HG02970 (cell line): ENCODE measurements around the gene UCP3.

Experiments
- ATAC-seq: cut with Tn5 transposase; IDR thresholded peaks from one replicate; pipeline ENCODE4 v1.9.1; 2021; ENCODE audit warnings: mild to moderate bottlenecking, moderate library complexity, moderate number of reproducible peaks; ENCODE audit not compliant: unreplicated experiment, low FRiP score

The UCP3 gene, protein sequence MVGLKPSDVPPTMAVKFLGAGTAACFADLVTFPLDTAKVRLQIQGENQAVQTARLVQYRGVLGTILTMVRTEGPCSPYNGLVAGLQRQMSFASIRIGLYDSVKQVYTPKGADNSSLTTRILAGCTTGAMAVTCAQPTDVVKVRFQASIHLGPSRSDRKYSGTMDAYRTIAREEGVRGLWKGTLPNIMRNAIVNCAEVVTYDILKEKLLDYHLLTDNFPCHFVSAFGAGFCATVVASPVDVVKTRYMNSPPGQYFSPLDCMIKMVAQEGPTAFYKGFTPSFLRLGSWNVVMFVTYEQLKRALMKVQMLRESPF

DNA sequence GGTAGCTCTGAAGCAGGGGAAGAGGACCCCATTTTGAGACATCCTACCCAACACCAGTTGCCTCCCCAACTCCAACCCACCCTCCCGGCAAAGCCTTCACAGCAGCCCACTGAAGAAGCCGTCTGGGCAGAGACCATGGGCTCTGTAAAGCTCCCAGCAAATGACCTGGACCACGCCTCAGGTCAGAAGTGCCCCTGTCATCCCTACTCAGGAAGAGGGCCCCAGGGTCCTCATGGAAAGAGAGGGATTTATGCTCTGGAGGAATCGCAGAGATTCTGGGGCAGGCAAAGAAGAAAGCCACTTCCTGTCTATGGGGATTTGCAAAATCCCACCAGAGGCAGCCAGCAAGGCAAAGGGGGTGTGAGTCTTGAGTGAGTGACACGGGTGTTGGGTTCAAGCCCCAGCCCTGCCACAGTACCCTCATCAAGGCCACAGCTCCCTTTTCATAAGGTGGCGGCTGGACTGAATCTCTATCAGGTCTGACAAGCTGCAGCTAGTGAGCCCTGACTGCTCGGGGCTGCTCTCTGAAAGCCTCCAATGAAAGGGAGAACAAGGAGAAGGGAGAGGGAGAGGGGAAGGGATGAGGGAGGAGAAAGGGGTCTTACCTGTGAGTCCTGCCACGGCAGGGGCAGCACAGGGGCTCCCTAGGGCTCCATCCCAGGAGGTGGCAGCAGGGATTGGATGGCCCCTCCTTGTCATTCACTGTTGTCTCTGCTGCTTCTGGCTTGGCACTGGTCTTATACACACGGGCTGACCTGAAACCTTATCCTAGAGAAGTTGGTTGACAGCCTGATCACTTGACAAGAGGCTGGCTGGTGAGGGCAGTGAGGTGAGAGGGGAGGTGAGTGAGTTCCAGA lies at the start of gene UCP3:
UCP3 (minus strand) TSS at position 713 of the 857 bp plus-strand sequence. CDS start 2,043 bp downstream, outside the sequence.
- no peak for ATAC-seq

DNA sequence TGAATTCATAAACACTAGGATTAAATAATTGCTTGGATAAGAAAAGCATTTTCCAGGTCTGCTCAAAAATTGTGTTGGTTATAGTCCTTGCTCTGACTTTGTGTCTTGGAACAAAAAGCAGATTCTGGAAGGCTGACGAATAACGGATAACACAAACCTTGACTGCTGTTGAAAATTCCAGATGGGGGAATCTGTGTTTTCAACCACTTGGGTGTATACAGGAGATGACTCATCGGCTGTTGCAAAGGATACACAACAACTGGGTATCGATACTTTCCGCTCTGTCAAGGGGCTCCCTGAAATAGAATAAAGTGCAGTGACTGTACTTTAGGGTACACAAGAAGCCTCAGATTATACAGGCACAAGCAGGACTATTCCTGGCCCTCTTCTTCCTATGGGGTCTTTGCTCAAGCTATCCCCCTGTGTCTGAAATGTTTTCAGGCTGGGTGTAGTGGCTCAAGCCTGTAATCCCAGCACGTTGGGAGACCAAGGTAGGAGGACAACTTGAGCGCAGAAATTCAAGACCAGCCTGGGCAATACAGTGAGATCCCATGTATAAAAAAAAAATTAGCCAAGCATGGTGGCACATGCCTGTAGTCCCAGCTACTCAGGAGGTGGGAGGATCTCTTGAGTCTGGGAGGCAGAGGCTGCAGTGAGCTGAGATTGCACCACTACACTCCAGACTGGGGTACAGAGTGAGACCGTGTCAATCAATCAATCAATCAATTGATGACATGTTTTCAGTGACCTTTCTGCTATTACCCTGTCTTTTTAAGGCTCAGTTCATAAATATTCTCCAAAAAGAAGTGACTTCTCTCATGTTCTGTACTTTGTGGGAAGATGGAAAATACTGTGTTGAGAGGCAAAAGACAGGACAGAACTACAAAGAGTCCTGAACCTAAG lies 48.6 kb upstream of the UCP3 start:
- ATAC-seq = no peak

DNA sequence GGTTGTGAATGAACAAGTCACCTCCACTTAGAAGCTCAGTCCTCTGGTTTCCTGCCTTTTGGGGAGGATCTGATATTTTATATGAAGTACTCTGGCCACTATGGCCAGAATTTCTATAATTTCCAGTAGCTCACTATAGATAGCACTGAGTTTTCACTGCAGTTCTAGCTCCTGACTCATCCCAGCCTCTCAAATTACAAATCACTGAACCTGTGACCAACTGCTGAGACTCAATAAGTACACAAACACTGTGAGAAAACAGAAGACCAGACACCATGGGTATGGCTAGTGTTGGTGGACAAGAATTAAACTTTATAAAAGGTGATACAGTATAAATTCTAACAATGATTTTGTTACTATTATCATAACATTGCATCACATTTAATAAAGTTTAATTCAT lies 47.1 kb upstream of the UCP3 start:
- no peak for ATAC-seq

DNA sequence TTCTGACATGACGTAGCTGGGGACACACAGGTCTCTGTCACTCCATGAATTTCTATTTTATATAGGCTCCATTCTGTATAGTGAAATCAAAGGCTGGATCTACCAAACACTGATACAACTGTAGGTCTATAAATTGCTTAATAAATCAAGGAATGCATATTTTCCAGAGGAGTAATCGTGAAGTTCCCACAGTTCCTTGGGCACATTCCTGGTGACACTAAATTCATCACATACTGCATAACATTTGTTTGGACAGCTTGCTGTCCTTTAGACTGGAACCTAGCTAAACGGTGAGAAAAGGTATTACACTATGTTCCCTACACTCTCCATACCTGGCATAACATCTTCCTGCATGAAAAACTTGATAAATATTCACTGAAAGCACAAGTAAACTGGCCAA lies 41.6 kb upstream of the UCP3 start:
- no peak for ATAC-seq

DNA sequence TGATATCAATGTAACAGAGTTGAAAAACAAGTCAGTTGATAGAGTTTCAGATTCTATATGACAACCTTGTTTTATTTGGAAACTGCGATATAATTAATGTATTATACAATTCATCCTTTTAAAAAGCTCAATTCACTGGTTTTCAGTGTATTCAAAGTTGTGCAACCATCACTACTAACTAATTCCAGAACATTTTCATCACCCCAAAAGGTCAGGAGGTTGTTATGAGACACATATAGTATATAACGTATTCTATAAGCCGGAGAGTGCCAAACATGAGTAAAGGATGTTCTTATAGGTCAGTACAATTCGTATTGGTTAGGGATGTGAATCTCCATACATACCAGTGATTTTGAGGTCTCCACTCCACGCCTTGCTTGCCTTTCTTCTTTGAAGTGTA lies 40.1 kb upstream of the UCP3 start:
- ATAC-seq = no peak

DNA sequence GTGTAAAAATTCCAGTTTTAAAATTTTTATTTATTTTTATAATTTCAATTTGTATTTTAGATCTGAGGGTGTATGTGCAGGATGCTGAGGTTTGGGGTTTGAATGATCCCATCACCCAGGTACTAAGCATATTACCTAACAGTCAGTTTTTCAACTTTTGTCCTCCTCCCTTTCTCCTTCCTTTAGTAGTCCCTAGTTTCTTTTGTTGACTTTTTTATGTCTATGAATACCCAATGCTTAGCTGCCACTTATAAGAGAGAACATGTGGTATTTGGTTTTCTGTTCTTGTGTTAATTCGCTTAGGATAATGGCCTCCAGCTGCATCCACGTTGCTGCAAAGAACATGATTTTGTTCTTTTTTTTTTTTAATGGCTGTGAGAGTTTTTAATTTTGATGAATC lies 35.7 kb upstream of the UCP3 start:
- no peak for ATAC-seq

DNA sequence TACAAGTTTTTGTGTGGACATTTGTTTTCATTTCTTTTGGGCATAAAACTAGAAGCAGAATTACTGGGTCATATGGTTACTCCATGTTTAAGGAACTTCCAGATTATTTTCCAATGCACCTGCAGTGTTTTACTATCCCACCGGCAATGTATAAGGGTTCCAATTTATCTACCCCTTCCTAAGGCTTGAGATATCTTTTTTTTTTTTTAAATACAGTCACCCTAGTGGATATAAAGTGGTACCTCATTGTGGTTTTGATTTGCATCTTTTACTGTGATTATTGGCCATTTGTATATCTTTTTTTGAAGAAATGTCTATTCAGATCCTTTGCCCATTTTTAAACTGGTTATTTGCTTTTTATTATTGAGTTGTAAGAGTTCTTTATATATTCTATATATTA lies 34.6 kb upstream of the UCP3 start:
- ATAC-seq = no peak

DNA sequence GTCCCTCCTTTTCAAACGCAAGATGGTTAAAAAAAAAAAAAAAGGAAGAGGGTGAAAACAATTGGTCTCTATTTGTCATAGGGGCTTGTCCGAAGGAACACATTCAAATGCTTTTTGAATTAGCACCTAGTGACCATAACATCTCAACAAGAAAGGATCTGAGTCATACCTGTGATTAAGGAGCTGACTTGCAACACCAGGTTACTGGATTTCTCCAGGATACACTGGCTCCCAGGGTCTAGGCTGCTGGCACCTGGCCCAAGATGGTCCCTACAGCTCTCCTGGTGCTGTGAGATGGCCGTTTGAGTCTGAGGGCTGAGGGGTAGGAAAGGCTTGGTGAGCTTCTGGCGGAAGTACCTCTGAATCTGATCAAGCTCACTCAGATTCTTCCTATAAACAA lies 28.4 kb upstream of the UCP3 start:
- ATAC-seq = no peak

DNA sequence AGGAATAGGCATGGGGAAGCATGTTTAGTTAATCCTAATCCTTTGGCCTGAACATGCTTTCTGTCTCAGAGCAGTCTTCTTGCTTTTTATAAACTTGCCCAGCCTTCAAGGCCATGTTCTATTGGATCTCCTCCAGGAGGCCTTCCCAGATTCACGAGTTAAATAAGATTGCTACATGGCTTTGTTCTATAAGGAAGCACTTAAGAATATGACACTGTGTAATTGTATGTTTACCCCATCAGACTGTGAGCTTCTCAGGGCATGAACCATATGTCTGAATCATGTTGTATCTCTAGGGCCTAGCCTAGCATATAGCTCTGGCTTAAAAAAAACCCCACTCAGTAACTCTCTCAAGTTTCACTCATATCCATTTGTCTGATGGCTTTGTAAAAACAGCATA lies 26.4 kb upstream of the UCP3 start:
- ATAC-seq = no peak

DNA sequence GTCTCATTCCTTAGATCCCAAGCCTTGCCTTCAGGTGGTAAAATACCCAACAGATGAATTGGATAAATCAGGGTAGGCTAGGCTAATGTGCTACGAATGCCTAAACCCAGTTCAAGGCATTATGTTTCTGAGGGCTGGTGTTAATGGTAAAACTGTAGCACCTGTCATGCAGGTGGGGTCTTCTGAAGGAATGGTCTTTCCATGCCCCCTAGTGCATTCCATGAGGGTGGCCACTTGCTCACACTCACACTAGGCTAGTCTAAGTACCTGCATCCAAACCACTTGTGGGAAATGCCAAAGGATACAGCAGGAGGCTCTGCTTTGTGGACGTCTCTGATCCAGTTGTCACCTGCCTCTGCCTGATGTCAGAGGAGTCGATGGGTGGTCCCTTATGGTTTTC lies 24.2 kb upstream of the UCP3 start:
- no peak for ATAC-seq

DNA sequence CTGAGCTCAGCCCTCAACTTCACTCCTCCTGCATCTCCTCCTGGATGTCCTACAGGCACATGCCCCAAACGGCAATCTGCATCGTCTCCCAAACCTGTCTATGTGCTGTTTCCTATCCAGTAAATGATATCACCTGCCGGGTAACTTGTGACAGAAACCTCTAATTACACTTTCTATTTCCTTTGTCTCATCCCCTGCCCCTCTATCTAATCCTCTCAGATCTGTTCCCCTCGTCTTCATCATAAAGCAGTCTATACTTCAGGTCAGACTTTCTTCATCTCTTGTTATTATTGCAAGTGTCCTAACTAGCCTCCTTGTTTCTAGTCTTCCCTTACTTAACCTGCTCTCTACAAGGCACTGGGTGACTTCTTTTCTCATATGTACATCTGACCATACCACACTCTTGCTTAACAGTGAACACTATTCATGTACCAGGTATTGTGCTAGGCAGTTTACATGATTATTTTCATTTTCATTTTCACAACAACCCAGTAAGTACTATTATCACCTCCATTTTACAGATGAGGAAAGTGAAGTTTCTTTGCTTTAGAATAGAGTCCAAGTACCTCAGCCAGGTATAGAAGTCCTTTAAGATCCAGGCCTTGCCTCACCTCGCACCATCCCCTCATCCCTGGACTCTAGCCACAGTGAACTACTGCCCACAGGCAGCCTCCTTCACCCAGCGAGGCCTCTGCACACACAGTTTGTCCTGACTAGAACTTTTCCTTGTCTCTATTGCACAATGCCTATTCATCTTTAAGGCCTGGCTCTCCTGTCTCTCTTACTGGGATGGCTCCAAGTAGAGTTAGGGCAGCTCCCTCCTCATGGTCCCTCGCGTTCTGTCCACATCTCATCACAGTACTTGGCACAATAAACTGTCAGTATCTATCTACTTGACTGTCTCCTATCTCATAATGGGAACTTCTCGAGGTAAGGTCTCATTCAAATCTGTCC lies 22.1 kb upstream of the UCP3 start:
- no peak for ATAC-seq

DNA sequence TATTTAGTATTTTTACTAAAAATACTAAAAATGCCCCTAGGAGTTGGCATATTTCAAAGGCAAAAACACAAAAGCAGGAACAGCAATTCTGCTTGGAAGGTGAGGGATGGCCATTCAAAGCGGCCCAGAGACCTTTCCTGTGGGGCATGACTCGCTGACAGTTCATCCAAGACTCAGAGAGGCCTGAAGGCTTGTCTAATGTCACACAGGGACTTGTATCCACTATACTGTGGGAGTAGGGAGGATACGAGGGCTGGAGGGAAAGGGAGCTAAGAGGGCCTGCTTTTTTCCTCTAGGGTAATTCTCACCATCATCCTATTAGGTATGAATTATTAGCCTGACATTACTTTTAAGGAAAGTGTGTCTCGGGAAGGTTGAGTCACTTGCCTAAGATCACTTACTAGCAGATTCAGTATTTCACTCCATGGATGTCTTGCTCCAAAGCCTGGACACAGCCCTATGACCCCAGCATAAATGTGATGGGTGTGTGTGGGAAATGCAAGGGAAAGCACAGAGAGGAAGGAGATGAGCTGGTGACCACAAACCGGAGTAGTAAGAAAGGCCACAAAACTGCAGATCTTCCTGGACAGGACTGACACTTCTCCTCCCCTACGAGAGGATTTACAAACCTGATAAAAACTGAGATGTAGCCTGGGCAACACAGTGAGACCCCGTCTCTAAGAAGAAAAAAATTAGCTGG lies 16.7 kb upstream of the UCP3 start:
- ATAC-seq = no peak

DNA sequence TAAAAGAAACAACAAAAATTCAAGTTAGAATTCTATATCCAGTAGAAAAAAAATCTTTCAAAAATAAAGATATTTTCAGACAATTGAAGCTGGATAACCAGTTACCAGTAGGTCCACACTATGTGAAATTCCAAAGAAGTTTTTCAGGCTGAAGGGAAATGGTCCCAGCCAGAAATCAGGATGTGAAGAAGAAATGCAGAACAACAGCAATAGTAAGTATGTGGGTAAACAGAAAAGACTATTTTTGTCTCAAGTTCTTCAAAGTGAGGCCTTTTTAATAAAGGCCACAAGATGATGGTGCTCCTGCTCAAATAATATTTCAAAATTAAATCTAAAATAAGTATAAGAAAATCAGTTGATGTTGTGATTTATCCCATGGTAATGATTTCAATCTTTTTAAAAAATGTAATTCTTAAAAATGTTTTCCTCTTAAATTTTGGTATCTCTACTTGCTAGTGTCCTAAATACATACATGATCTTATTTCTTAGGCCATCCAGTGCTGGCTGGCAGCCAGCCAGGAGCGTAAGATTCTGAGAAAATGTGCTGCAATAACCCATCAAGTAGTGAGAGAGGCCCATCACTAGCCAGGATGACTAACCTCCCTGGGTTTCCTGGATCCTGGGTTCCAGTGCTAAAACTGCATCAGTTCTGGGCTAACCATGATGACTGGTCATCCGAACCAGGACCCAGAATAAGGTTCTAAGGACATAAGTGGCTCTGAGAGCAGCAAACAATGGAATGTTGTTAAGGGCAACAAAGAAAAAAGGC lies 15.6 kb upstream of the UCP3 start:
- no peak for ATAC-seq

DNA sequence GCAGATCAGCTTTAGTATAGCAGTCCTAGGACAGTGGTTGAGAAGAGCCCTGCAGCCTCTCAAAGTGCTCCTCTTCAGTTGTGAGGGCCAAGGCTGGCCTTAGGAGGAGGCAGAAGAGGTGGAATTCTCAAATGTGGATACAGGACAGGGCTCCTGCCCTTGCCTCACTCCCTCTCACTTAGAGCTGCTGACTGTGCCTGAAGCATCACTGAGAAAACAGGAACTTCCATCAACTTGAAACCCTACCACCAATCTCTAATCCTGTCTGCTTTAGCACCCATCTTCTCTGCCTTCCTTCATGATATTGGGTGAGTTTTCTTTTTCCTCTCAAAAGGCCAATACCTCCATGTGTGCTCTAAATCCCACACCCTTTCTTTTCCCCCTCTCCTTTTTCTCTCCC lies 14.4 kb upstream of the UCP3 start:
- no peak for ATAC-seq

DNA sequence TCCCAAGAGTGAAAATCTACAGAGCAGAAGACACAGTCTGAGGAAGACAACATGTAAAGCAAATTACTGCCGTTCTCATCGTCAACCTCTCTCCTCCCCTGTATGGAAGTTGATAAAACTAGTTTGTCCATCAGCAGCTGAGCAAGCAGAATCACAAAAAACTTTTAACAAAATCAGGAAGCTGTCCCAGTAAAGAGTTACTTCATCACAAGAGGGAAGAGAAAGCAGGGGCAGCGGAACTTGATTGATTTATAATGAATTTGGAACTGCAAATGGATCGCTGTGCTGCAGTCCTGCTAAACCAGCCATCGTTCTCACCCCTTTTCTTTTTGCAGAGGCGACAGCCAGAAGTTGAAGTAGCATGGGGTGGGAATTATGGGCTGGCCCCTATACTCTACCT lies 13.7 kb upstream of the UCP3 start:
- no peak for ATAC-seq

DNA sequence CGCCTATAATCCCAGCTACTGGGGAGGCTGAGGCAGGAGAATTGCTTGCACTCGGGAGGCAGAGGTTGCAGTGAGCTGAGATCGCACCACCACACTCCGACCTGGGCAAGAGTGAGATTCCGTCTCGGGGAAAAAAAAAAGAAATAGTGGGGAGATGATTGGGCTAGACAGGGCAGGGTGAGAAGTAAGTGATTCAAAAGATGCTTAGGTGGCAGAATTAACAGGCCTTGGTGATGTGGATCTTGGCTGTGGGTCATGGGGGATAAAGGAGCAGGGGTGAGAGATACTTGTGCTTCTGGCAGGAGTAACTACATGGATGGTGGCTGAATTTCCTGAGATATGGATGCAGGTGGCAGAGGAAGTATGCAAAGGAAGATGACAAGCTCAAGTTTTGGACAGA lies 13.1 kb upstream of the UCP3 start:
- no peak for ATAC-seq

DNA sequence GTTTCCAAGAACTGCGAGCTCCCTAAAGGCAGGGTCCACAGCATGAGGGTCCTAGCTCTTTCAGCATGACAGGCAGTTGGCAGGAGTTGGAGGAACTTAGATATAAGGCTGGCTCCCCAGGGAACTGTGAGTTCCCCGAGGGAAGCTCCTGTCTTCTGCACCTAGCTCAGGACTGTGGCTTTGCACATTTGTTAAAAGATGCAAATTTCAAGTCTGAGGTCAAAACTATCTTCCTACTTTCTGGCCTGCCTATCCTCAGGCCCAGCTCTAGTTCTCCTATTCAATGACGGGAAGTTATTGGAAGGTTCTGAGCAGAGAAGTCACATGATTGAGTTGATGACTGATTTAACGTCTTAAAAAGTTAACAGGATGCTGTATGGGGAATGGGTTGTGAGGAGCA lies 11.7 kb upstream of the UCP3 start:
- ATAC-seq = no peak

DNA sequence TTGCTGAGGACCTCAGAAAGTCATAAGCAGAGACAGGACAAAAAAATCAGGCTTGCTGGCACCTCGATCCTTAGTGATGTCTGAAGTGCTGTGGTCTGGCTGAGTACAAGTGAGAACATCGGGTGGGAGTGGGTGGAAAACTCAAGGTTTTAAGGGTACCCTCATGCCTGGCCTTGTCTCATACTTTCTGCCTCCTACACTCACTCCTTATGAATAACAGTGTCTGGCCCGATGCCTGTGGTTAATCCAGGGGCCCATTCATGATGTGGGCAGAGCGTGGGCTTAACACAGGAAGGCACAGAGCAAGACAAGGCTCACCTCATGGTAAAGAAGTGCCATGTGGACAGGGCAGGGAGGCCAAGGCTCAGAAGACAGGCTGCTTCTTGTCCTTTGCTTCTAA lies 11.0 kb upstream of the UCP3 start:
- ATAC-seq = no peak
